Mammary epithelial cell (primary cell): ENCODE measurements around the gene BIVM.

Experiments
- CTCF ChIP-seq, 2 donors: IDR thresholded peaks in 1 of 2; conservative IDR thresholded peaks in 1 of 2; 2 replicates each; pipeline ENCODE4 v1.5.1; 2011 to 2012; ENCODE audit warnings: inconsistent platforms in 2 of 2, low read length in 2 of 2, mild to moderate bottlenecking in 2 of 2, control low read depth in 1 of 2, low read depth in 1 of 2; ENCODE audit not compliant: insufficient read depth in 1 of 2; ENCODE audit errors: extremely low read depth in 1 of 2
- EZH2 ChIP-seq: IDR thresholded peaks from 2 replicates; pipeline ENCODE4 v1.6.1; 2012; ENCODE audit warnings: low read length, inconsistent platforms, borderline replicate concordance

GRCh38 chr13:102838982-102839381 is 40.1 kb downstream of the BIVM start:
- TF ChIP-seq CTCF (conservative IDR thresholded peaks at IDR 0.05 in 1 of 2, IDR thresholded peaks at IDR 0.05 in 1 of 2; ENCODE audit: extremely low read depth in 1 of 2, insufficient read depth in 1 of 2, low read depth in 1 of 2, low read length in 2 of 2) (no peak), EZH2 (no peak)
